Hepatocyte (in vitro differentiated cells): ENCODE measurements around the gene S100A7A.

Experiments
- CTCF ChIP-seq: fragments of 200-600 bp; sonication (generic); IDR thresholded peaks from 2 replicates; pipeline ENCODE4 v1.5.1; 2016; ENCODE audit warnings: antibody characterized with exemption, mild to moderate bottlenecking; ENCODE audit not compliant: poor library complexity
- EZH2 ChIP-seq: fragments of 200-600 bp; sonication (generic); IDR thresholded peaks from 2 replicates; pipeline ENCODE4 v1.6.1; 2016; ENCODE audit warnings: antibody characterized with exemption, mild to moderate bottlenecking, borderline replicate concordance
- EZH2phosphoT487 ChIP-seq: fragments of 200-600 bp; sonication (generic); IDR thresholded peaks from one replicate; pipeline ENCODE4 v1.6.1; 2018; ENCODE audit warnings: antibody characterized with exemption, mild to moderate bottlenecking, low read depth, moderate library complexity; ENCODE audit not compliant: unreplicated experiment, severe bottlenecking

GRCh38 chr1:153431928-153432327 is 15.6 kb downstream of the S100A7A start:
- TF ChIP-seq CTCF (no peak), EZH2 (no peak), EZH2phosphoT487 (no peak)
